Neuronal stem cell (in vitro differentiated cells): ENCODE results near the gene NOS1AP.

Source experiments
- DNase-seq: peaks from one replicate; pipeline ENCODE4 v3.0.0-alpha.2; 2013; ENCODE audit warnings: low spot score
- H2AFZ ChIP-seq: one replicate; pipeline ENCODE4 v1.6.1; 2013; ENCODE audit warnings: mild to moderate bottlenecking, low read length, inconsistent platforms
- H2AK5ac ChIP-seq: 2 replicates; pipeline ENCODE4 v1.6.1; 2013; ENCODE audit warnings: low read depth, mild to moderate bottlenecking, inconsistent platforms, low read length, moderate library complexity, mixed read lengths
- H2BK120ac ChIP-seq: 2 replicates; pipeline ENCODE4 v1.6.1; 2013; ENCODE audit warnings: low read depth, mild to moderate bottlenecking, inconsistent platforms, low read length, moderate library complexity, mixed read lengths
- H2BK12ac ChIP-seq: one replicate; pipeline ENCODE4 v1.6.1; 2013; ENCODE audit warnings: low read length, inconsistent platforms
- H2BK15ac ChIP-seq: 2 replicates; pipeline ENCODE4 v1.6.1; 2013; ENCODE audit warnings: mild to moderate bottlenecking, low read length, inconsistent platforms, mixed read lengths
- H2BK5ac ChIP-seq: one replicate; pipeline ENCODE4 v1.6.1; 2013; ENCODE audit warnings: inconsistent platforms, mild to moderate bottlenecking, low read length, moderate library complexity
- H3K14ac ChIP-seq: one replicate; pipeline ENCODE4 v1.6.1; 2013; ENCODE audit warnings: low read length, inconsistent platforms
- H3K18ac ChIP-seq: 2 replicates; pipeline ENCODE4 v1.6.1; 2013; ENCODE audit warnings: low read length, inconsistent platforms
- H3K23ac ChIP-seq: 2 replicates; pipeline ENCODE4 v1.6.1; 2013; ENCODE audit warnings: low read depth, mild to moderate bottlenecking, mixed read lengths, low read length, inconsistent platforms; ENCODE audit not compliant: poor library complexity
- H3K27ac ChIP-seq: replicated peaks from 3 replicates; pipeline ENCODE4 v1.5.1; 2013; ENCODE audit warnings: low read length, inconsistent platforms
- H3K27me3 ChIP-seq, 3 experiments: 2 replicates each; pipeline ENCODE4 v1.6.1; 2013; ENCODE audit warnings: low read length in 3 of 3, mild to moderate bottlenecking in 2 of 3, inconsistent platforms in 1 of 3, low read depth in 1 of 3, mixed read lengths in 1 of 3, moderate library complexity in 1 of 3; ENCODE audit not compliant: control insufficient read depth in 3 of 3, insufficient read depth in 3 of 3
- H3K36me3 ChIP-seq, 2 donors: replicated peaks in 1 of 2; 2 replicates each; pipeline ENCODE4 v1.6.1; 2013; ENCODE audit warnings: low read length in 2 of 2; ENCODE audit not compliant: control insufficient read depth in 2 of 2, insufficient read depth in 2 of 2
- H3K4ac ChIP-seq: 2 replicates; pipeline ENCODE4 v1.6.1; 2013; ENCODE audit warnings: inconsistent platforms, mild to moderate bottlenecking, low read length, moderate library complexity
- H3K4me1 ChIP-seq, 2 donors: 1 replicate in 1 of 2; 2 replicates in 1 of 2; pipeline ENCODE4 v1.6.1; 2013; ENCODE audit warnings: low read length in 2 of 2, low read depth in 1 of 2; ENCODE audit not compliant: control insufficient read depth in 2 of 2, insufficient read depth in 1 of 2
- H3K4me2 ChIP-seq: one replicate; pipeline ENCODE4 v1.6.1; 2013; ENCODE audit warnings: mild to moderate bottlenecking, low read length, inconsistent platforms; ENCODE audit not compliant: insufficient read depth, poor library complexity, severe bottlenecking
- H3K4me3 ChIP-seq, 2 donors: 2 replicates each; pipeline ENCODE4 v1.5.1; 2013; ENCODE audit warnings: low read length in 2 of 2, mild to moderate bottlenecking in 2 of 2, inconsistent platforms in 1 of 2, moderate library complexity in 1 of 2
- H3K79me1 ChIP-seq: one replicate; pipeline ENCODE4 v1.6.1; 2013; ENCODE audit warnings: low read depth, mild to moderate bottlenecking, inconsistent platforms, low read length, moderate library complexity
- H3K9ac ChIP-seq: one replicate; pipeline ENCODE4 v1.6.1; 2013; ENCODE audit warnings: mild to moderate bottlenecking, low read depth, low read length, inconsistent platforms; ENCODE audit not compliant: poor library complexity
- H3K9me3 ChIP-seq, 2 donors: replicated peaks in 1 of 2; 2 replicates each; pipeline versions ENCODE3 to v1.6.1; 2013; ENCODE audit warnings: low read length in 2 of 2, mild to moderate bottlenecking in 2 of 2, inconsistent platforms in 1 of 2, low read depth in 1 of 2, mixed read lengths in 1 of 2, moderate library complexity in 1 of 2; ENCODE audit not compliant: control insufficient read depth in 2 of 2, insufficient read depth in 1 of 2
- H4K8ac ChIP-seq: one replicate; pipeline ENCODE4 v1.6.1; 2013; ENCODE audit warnings: low read depth, mild to moderate bottlenecking, inconsistent platforms, low read length, moderate library complexity
- H4K91ac ChIP-seq: one replicate; pipeline ENCODE4 v1.6.1; 2013; ENCODE audit warnings: low read length, low read depth, mild to moderate bottlenecking, inconsistent platforms; ENCODE audit not compliant: poor library complexity
- WGBS, 2 donors: extraction: QIAGEN DNeasy Blood & Tissue Kit; methylation state at CpG; one replicate each; pipeline ENCODE4 v1.1.7; 2013; ENCODE audit warnings: missing lambda C conversion rate in 2 of 2, mixed read lengths in 1 of 2; ENCODE audit not compliant: insufficient read length in 2 of 2, insufficient replicate concordance in 1 of 2; ENCODE audit errors: extremely low coverage in 2 of 2; 5-methylcytosine and 5-hydroxymethylcytosine counted together

NOS1AP gene

DNA sequence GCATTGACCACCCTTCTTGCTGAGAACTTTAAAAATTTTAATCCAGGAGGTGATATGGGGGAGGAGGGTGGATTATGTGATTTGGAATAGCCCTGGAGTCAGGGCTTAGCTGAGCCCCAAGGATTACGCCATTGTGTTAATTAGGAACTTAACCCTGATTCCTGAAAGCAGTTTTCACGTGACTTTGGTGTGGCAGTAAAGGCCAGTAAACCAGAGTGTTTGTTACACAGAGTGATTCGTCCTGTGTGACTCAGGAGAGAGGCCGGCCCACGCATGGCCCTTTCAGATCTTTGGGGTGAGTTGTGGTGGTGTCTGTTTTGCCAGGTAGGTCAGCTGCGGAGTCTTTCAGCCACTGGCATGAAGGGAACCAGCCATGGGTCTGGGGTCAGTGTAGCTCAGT is 107.6 kb downstream of the NOS1AP start:
- no peak overlapping the region for H2BK5ac ChIP-seq
- no peak overlapping the region for H2BK120ac ChIP-seq
- H3K4me2 ChIP-seq, result no peak overlapping the region
- no peak overlapping the region for H4K91ac ChIP-seq
- H3K27ac ChIP-seq, result peak overlapping the region; percentile 26
- H3K4me1 ChIP-seq, result peaks cover 13 to 14% of the 10 kb centered on the region in 2 donors
- H3K4ac ChIP-seq, result no peak overlapping the region
- no peak overlapping the region for H3K4me3 ChIP-seq
- H3K36me3 ChIP-seq, result peaks cover 0 to 7% of the 10 kb centered on the region in 2 donors
- H2BK12ac ChIP-seq, result no peak overlapping the region
- DNase-seq, result no peak
- H3K27me3 ChIP-seq, result no peaks in the 10 kb centered on the region
- no peak overlapping the region for H3K18ac ChIP-seq
- no CpG with 5 or more reads among the region's 6 CpGs for WGBS, 2 donors
- H2BK15ac ChIP-seq, result no peak overlapping the region
- H3K9me3 ChIP-seq, result no peaks in the 10 kb centered on the region
- no peak overlapping the region for H2AK5ac ChIP-seq
- H2AFZ ChIP-seq, result no peak overlapping the region
- peak overlapping the region; percentile 4 for H3K9ac ChIP-seq
- no peaks in the 10 kb centered on the region for H3K79me1 ChIP-seq
- no peak overlapping the region for H3K23ac ChIP-seq
- no peak overlapping the region for H3K14ac ChIP-seq
- no peak overlapping the region for H4K8ac ChIP-seq

DNA sequence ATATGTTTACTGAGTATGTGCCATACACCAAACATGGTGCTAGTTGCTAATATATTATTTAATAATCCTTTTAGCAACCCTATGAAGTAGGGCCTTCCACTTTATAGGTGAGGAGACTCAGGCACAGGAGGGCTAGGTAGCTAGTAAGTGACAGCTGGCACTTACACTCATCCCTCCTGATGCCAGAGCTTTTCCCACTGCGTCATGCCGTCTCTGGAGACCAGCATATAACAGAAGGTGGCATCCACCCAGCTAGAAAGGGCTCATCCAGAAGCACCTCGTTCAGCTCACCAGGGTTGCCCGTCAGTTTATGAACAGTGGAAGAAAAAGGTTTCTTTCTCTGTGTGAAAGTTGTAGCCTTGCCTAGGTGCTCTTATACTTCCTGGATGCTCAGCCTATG is 108.9 kb downstream of the NOS1AP start:
- H3K4me2 ChIP-seq, result no peak overlapping the region
- no peak overlapping the region for H3K14ac ChIP-seq
- no peak overlapping the region for H4K91ac ChIP-seq
- H3K4me3 ChIP-seq, result no peak overlapping the region
- no peak overlapping the region for H3K23ac ChIP-seq
- DNase-seq, result no peak
- H3K9ac ChIP-seq, result no peak overlapping the region
- no peak overlapping the region for H3K27ac ChIP-seq
- no peak overlapping the region for H2BK5ac ChIP-seq
- H3K18ac ChIP-seq, result peak overlapping the region; percentile 45
- no peak overlapping the region for H2AFZ ChIP-seq
- H4K8ac ChIP-seq, result no peak overlapping the region
- no peaks in the 10 kb centered on the region for H3K79me1 ChIP-seq
- H2BK12ac ChIP-seq, result peak overlapping the region; percentile 46
- no peak overlapping the region for H3K4ac ChIP-seq
- WGBS, 2 donors, result no CpG with 5 or more reads among the region's 4 CpGs
- H3K27me3 ChIP-seq, result no peaks in the 10 kb centered on the region
- H3K9me3 ChIP-seq, result no peaks in the 10 kb centered on the region
- H2BK15ac ChIP-seq, result no peak overlapping the region
- peak overlapping the region; percentile 63 for H2AK5ac ChIP-seq
- H3K4me1 ChIP-seq, result peaks cover 13 to 14% of the 10 kb centered on the region in 2 donors
- H3K36me3 ChIP-seq, result peaks cover 0 to 7% of the 10 kb centered on the region in 2 donors
- no peak overlapping the region for H2BK120ac ChIP-seq

DNA sequence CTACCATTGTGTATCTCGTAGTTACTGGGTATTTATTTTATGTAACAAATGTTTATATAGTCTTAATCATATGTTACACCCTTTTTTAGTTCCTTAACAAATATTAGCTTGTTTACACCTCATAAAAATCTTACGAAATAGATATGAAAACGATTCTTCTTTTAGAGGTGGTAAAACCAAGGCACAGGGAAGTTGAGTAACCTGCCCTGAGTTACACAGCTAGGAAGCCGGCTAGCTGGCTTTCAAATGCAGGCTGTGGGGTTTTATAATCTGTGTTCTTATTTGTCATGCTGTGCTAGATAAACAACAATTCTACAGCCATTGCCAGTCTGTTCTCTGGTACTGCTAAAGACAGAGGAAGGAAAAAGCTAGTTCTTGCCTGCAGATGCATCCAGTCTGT is 109.6 kb downstream of the NOS1AP start:
- H2BK120ac ChIP-seq, result no peak overlapping the region
- H3K4me2 ChIP-seq, result no peak overlapping the region
- peaks cover 0 to 7% of the 10 kb centered on the region in 2 donors for H3K36me3 ChIP-seq
- DNase-seq, result no peak
- no peak overlapping the region for H4K91ac ChIP-seq
- H2BK12ac ChIP-seq, result no peak overlapping the region
- H3K27me3 ChIP-seq, result no peaks in the 10 kb centered on the region
- no peaks in the 10 kb centered on the region for H3K79me1 ChIP-seq
- H4K8ac ChIP-seq, result no peak overlapping the region
- H3K23ac ChIP-seq, result no peak overlapping the region
- no peak overlapping the region for H3K4me3 ChIP-seq
- no peak overlapping the region for H3K27ac ChIP-seq
- no peak overlapping the region for H2BK15ac ChIP-seq
- no peak overlapping the region for H3K14ac ChIP-seq
- H3K4ac ChIP-seq, result no peak overlapping the region
- H3K9me3 ChIP-seq, result no peaks in the 10 kb centered on the region
- peaks cover 13 to 14% of the 10 kb centered on the region in 2 donors for H3K4me1 ChIP-seq
- no peak overlapping the region for H3K9ac ChIP-seq
- no peak overlapping the region for H2AFZ ChIP-seq
- H3K18ac ChIP-seq, result no peak overlapping the region
- H2AK5ac ChIP-seq, result no peak overlapping the region
- no CpG with 5 or more reads among the region's 4 CpGs for WGBS, 2 donors
- H2BK5ac ChIP-seq, result no peak overlapping the region

DNA sequence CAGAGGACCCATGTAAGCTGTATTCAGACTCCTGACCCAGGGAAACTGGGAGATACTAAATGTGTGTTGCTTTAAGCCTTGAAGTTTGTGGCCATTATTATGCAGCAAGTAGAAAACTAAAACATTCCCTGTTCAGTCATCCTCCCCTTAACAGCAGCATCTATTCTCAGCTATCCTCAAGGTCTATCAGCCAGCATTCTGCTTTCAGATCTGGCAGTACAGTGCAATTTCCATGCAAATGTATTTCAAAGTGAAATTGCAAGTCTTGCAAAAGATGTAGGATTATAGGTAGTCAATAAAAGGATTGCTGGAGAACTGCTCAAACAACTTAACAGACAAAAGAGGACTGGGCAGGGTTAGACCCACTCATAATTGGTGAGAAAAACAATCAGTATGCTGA is 111.3 kb downstream of the NOS1AP start:
- no peak overlapping the region for H3K18ac ChIP-seq
- H2BK5ac ChIP-seq, result no peak overlapping the region
- no peak overlapping the region for H2BK12ac ChIP-seq
- no peak overlapping the region for H3K9ac ChIP-seq
- H3K36me3 ChIP-seq, result peaks cover 0 to 7% of the 10 kb centered on the region in 2 donors
- H3K9me3 ChIP-seq, result no peaks in the 10 kb centered on the region
- H3K79me1 ChIP-seq, result no peaks in the 10 kb centered on the region
- H2BK15ac ChIP-seq, result no peak overlapping the region
- no peak for DNase-seq
- no peak overlapping the region for H3K4ac ChIP-seq
- no peak overlapping the region for H3K14ac ChIP-seq
- no peak overlapping the region for H2AK5ac ChIP-seq
- H3K23ac ChIP-seq, result no peak overlapping the region
- no peaks in the 10 kb centered on the region for H3K27me3 ChIP-seq
- no peak overlapping the region for H2AFZ ChIP-seq
- no peak overlapping the region for H3K4me2 ChIP-seq
- no peak overlapping the region for H3K4me3 ChIP-seq
- peaks cover 3 to 13% of the 10 kb centered on the region in 2 donors for H3K4me1 ChIP-seq
- no peak overlapping the region for H4K91ac ChIP-seq
- H2BK120ac ChIP-seq, result no peak overlapping the region
- H3K27ac ChIP-seq, result no peak overlapping the region
- H4K8ac ChIP-seq, result no peak overlapping the region
